Activated CD4-positive, alpha-beta memory T cell treated with anti-CD3 and anti-CD28 coated beads for 36 hours (primary cell): Measurements from ENCODE around the gene LRRC49. TPM values are rescaled to one million over a fixed set of nuclear protein-coding genes. Genes with fewer than 3 reads are reported as not detected.

Source experiments
- CTCF ChIA-PET: fragments of 350-600 bp; sonication (Branson Sonifier 250); formaldehyde crosslinking; loops from one replicate; lab custom pipeline; 2021; ENCODE audit warnings: antibody characterized with exemption, inconsistent platforms; lab: Charles Lee
- POLR2A ChIA-PET: fragments of 350-600 bp; sonication (Branson Sonifier 250); formaldehyde crosslinking; loops from one replicate; lab custom pipeline; 2021; ENCODE audit warnings: antibody characterized with exemption; lab: Charles Lee
- DNase-seq: peaks from one replicate; pipeline ENCODE4 v3.0.0-alpha.2; 2020
- H3K27ac Mint-ChIP-seq: one replicate; pipeline ENCODE4 v1.8.0; 2021; ENCODE audit warnings: mixed read lengths
- H3K27me3 Mint-ChIP-seq: one replicate; pipeline ENCODE4 v1.8.0; 2021; ENCODE audit warnings: mixed read lengths
- H3K36me3 Mint-ChIP-seq: one replicate; pipeline ENCODE4 v1.8.0; 2021; ENCODE audit warnings: mixed read lengths
- H3K4me1 Mint-ChIP-seq: one replicate; pipeline ENCODE4 v1.8.0; 2021; ENCODE audit warnings: low read depth, mixed read lengths
- H3K4me3 Mint-ChIP-seq: one replicate; pipeline ENCODE4 v1.8.0; 2021; ENCODE audit warnings: mild to moderate bottlenecking, mixed read lengths
- H3K9me3 Mint-ChIP-seq: one replicate; pipeline ENCODE4 v1.8.0; 2021; ENCODE audit warnings: mixed read lengths
- intact Hi-C: fragments of 100-400 bp; cut with micrococcal nuclease; formaldehyde crosslinking; loops from one replicate; pipeline ENCODE4 v1.15.1; 2023
- total RNA-seq, 2 experiments: library from RNA; stranded (reverse); gene quantifications; one replicate each; pipeline ENCODE4 v1.2.3, GENCODE V29; 2021

Gene LRRC49
- total RNA-seq, 2 experiments from 2014 or later: 0.26 to 0.46 TPM

DNA sequence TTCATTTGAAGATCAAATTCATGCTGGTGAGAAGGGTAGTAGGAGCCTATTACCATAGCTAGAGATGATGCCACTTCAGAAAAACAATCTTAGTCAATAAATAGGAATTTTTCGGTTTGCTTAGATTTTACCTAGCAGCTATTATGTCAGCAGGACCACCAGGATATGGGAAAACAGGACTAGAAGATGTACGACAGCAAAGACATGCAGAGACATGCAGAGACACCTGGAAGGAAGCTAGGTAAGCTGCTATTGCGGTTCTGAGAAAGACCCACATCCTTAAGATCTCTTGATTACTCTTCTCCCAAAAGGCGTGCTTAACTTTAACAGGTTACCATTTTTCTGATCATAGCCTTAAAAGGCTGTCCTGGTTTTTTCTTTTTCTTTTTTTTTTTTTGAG lies 157.8 kb downstream of the LRRC49 start:
- intact Hi-C loops: no loop called here
- POLR2A ChIA-PET: no interaction called here

DNA sequence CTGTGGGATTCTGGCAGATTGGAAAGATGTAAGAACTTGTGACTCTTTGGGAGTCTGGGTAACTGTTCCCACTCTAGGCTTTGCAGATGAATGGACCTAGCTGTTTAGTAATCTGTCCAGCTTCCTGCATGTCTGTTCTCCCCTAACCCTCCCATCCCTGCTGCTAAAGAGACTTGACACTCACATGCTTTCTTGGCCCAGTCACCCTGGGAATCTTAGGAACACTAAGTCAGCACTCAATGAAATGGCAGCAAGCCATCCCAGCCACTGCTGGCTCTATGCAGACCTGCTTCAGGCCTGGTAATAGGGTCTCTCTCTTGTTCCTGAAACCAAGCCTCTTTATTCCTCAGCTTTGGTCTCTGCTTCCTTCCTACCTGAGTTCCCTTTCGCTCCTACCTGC lies 158.9 kb downstream of the LRRC49 start:
- Mint-ChIP-seq H3K4me3 (no peak overlapping the region), H3K36me3 (no peaks in the 10 kb centered on the region), H3K9me3 (no peaks in the 10 kb centered on the region), H3K27me3 (peaks cover 10% of the 10 kb centered on the region), H3K27ac (no peak overlapping the region), H3K4me1 (no peaks in the 10 kb centered on the region)
- intact Hi-C loops: no loop called here
- ChIA-PET CTCF (no interaction called here), POLR2A (no interaction called here)
- no peak for DNase-seq

More for the DNA sequence above, 157.8 kb downstream of the LRRC49 start:
- Mint-ChIP-seq H3K27ac (no peak overlapping the region), H3K4me1 (no peaks in the 10 kb centered on the region), H3K36me3 (no peaks in the 10 kb centered on the region), H3K27me3 (peaks cover 10% of the 10 kb centered on the region), H3K9me3 (no peaks in the 10 kb centered on the region), H3K4me3 (no peak overlapping the region)
- no peak for DNase-seq
- CTCF ChIA-PET: no interaction called here

DNA sequence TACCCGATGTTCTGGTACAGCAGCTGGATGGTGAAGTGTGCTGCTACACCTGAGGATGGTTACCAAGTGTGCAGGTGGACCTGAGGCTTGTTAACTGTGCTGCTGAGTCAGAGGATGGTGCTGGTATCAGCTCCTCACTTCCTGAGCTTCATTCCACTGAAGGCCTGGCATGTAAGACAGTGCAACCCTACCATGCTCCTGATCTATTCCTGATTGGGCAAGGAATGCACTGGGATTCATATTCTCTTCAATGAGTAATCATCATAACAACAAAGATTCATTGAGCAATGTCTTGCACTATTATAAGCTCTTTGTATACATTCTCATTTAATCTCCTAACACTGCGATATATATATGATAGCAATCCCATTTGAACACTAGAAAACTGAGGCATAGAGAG lies 159.7 kb downstream of the LRRC49 start:
- intact Hi-C loops: no loop called here
- H3K27me3 Mint-ChIP-seq: peaks cover 10% of the 10 kb centered on the region
- DNase-seq: no peak
- H3K36me3 Mint-ChIP-seq: no peaks in the 10 kb centered on the region
- H3K4me1 Mint-ChIP-seq: no peaks in the 10 kb centered on the region
- no peak overlapping the region for H3K27ac Mint-ChIP-seq
- ChIA-PET CTCF (no interaction called here), POLR2A (no interaction called here)
- no peak overlapping the region for H3K4me3 Mint-ChIP-seq
- H3K9me3 Mint-ChIP-seq: no peaks in the 10 kb centered on the region

DNA sequence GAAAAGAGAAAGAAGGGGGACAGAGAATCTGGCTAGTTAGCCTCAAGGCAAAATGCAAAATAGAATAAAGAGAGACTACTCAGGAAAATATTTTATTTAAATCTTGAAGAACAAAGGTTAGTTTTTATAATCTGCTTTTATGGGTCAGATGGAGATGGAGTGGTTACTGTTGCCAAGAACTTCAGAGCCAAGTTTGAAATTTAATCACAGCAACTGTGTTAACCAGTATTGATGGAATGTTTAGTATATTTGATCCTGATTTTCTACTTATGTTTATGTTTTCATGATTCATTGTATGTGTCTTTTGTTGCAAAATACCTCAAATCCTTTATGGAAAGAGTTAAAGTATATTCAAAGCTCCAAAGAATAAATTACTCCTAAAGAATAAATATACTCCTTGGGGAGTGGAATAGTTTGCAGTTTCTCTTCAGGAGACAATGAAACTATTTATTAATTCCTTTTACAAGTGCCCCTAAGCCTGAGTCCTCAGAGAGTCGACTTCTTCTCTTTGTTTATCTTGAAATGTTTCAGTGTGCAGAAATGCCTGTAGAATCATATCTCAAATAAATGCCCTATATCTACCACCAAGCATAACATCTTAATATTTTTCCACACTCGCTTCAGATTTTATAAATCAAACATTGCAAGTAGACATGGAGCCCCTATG lies 161.8 kb downstream of the LRRC49 start:
- Mint-ChIP-seq H3K27ac (no peak overlapping the region), H3K27me3 (peaks cover 13% of the 10 kb centered on the region), H3K4me1 (no peaks in the 10 kb centered on the region), H3K4me3 (no peak overlapping the region), H3K9me3 (peaks cover 6% of the 10 kb centered on the region), H3K36me3 (no peaks in the 10 kb centered on the region)
- ChIA-PET POLR2A (no interaction called here), CTCF (no interaction called here)
- intact Hi-C loops: no loop called here
- no peak for DNase-seq

DNA sequence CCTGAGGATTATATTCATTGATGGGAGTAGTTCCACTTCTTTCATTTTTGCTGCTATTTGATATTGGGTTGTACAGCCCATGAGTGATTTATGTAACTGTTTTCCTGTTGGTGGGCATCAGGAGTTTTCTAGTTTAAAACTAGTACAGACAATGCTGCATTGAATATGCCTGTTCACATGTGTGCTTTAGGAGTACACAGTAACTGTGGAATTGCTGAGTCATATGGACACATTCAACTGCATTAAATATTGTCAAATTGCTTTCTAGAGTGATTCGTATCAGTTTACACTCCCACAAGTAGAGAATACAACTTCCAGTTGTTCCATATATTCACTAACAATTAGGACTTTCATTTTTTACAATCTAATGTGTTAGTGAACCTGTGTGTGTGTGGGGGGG lies 162.8 kb downstream of the LRRC49 start:
- POLR2A ChIA-PET: no interaction called here
- Mint-ChIP-seq H3K36me3 (no peaks in the 10 kb centered on the region), H3K27me3 (peaks cover 15% of the 10 kb centered on the region), H3K27ac (no peak overlapping the region), H3K9me3 (peaks cover 6% of the 10 kb centered on the region), H3K4me1 (no peaks in the 10 kb centered on the region), H3K4me3 (no peak overlapping the region)
- CTCF ChIA-PET: no interaction called here
- DNase-seq: no peak
- intact Hi-C loops: no loop called here

DNA sequence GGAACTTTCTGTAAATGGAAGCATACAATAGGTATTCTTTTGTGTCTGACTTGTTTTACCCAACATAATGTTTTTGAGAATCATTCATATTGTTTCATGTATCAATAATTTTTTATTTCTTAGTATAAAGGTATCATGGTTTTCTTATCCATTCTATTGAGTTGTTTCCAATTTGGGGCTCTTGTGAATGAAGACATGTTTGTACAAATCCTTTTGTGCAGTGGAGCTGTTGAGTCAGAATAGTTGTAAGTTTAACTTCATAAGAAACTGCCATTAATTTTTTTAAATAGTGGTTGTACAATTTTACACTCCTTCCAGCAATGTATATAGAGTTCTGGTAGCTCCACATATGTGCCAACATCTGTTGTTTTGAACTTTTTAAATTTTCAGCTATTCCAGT lies 163.5 kb downstream of the LRRC49 start:
- Mint-ChIP-seq H3K4me1 (no peaks in the 10 kb centered on the region), H3K36me3 (no peaks in the 10 kb centered on the region), H3K4me3 (no peak overlapping the region), H3K27ac (no peak overlapping the region), H3K27me3 (peaks cover 15% of the 10 kb centered on the region), H3K9me3 (peaks cover 6% of the 10 kb centered on the region)
- CTCF ChIA-PET: no interaction called here
- POLR2A ChIA-PET: no interaction called here
- no peak for DNase-seq
- intact Hi-C loops: no loop called here

DNA sequence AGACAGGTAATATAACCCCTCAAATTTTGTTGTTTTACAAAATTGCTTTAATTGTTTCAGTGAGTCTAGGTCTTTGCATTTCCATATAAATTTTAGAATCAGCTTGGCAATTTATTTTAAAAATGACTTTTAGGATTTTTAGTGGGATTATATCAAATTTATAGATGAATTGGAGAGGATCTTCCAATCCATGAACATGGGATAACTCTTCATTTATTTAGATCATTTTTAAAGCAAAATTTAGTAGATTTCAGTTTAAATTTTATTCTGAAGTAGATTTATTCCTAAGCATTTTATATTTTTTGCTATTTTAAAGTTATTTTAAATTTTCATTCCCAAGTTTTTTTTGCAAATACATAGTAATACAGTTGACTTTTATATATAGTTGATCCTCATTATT lies 164.5 kb downstream of the LRRC49 start:
- ChIA-PET CTCF (no interaction called here), POLR2A (no interaction called here)

DNA sequence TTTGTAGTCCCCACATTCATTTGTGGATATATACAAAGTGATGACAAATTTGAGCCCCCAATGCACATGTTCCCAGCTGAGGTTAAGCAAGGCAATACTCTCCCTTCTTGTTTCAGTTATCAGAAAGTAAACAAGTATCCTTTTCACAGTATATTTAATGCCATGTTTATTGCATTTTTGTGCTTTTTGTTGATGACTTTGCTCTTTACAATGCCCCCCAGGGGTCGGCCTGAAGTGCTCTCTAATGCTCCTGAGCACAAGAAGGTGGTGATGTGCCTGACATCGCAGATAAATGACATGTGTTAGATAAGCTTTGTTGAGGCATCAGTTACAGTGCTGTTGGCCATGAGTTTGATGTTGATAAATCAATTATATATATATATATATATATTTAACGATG lies 165.0 kb downstream of the LRRC49 start:
- no peak overlapping the region for H3K27ac Mint-ChIP-seq

More for the DNA sequence above, 164.5 kb downstream of the LRRC49 start:
- no peaks in the 10 kb centered on the region for H3K4me1 Mint-ChIP-seq
- peaks cover 13% of the 10 kb centered on the region for H3K27me3 Mint-ChIP-seq
- intact Hi-C loops: no loop called here
- peaks cover 6% of the 10 kb centered on the region for H3K9me3 Mint-ChIP-seq
- DNase-seq: no peak
- H3K4me3 Mint-ChIP-seq: no peak overlapping the region
- H3K36me3 Mint-ChIP-seq: no peaks in the 10 kb centered on the region
- no peak overlapping the region for H3K27ac Mint-ChIP-seq

DNA sequence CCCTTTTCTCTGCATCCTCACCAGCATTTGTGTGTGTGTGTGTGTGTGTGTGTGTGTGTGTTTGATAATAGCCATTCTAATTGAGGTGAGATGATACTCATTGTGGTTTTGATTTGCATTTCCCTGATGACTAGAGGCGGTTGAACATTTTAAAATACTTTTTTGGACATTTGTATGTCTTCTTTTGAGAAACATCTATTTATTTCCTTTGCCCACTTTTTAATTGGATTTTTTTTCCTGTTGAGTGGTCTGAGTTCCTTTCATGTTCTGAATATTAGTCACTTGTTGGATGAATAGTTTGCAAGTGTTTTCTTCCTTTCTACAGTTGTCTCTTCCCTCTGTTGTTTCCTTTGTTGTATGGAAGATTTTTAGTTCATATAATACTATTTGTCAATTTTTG lies 168.4 kb downstream of the LRRC49 start:
- Mint-ChIP-seq H3K4me3 (no peak overlapping the region), H3K4me1 (no peaks in the 10 kb centered on the region), H3K9me3 (peaks cover 6% of the 10 kb centered on the region), H3K27me3 (peaks cover 15% of the 10 kb centered on the region), H3K27ac (no peak overlapping the region), H3K36me3 (no peaks in the 10 kb centered on the region)
- DNase-seq: no peak
- ChIA-PET POLR2A (no interaction called here), CTCF (no interaction called here)
- intact Hi-C loops: no loop called here

More for the DNA sequence above, 165.0 kb downstream of the LRRC49 start:
- Mint-ChIP-seq H3K27me3 (peaks cover 14% of the 10 kb centered on the region), H3K9me3 (peaks cover 6% of the 10 kb centered on the region), H3K4me3 (no peak overlapping the region), H3K4me1 (no peaks in the 10 kb centered on the region), H3K36me3 (no peaks in the 10 kb centered on the region)
- DNase-seq: no peak
- intact Hi-C loops: no loop called here
- CTCF ChIA-PET: no interaction called here
- POLR2A ChIA-PET: no interaction called here

DNA sequence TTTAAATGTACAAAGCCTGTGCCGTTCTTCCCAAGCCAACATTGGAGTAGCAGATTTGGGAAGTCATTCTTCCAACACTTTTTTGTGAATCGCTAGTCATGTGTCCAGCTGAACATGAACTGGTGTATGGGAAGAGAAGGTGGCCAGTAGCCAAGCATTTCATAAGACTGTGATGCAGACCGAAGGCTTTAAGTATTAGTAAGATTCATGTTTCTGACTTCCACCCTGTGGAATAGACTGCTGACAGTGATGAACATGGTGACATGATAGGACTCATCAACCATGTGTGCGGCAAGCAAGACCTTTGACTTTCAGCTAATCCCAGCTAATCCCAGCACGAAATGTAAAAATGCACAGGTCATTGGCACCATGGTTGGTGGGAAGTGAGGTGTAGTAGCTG lies 174.4 kb downstream of the LRRC49 start:
- intact Hi-C loops: no loop called here

DNA sequence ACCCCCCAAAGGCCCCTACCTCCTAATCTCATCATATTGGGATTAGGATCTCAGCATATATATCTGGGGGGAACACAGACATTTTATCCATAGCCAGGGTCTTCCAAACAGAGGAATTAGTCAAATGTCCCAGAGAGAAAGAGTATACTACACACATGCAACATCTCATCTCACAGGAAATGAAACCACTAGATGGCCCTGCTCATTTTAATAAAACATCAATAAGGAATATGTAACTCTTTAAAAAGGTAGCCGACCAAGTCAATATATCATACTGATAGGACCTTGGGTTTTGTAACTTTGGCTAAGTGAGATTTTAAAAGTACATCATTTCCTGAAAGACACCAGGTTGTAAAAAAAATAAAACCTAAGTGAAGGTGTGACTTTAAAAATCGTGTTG lies 177.1 kb downstream of the LRRC49 start:
- Mint-ChIP-seq H3K27ac (no peak overlapping the region), H3K36me3 (no peaks in the 10 kb centered on the region), H3K4me3 (no peak overlapping the region), H3K27me3 (peaks cover 22% of the 10 kb centered on the region), H3K4me1 (no peaks in the 10 kb centered on the region), H3K9me3 (peaks cover 3% of the 10 kb centered on the region)
- ChIA-PET POLR2A (no interaction called here), CTCF (no interaction called here)
- intact Hi-C loops: no loop called here
- DNase-seq: no peak

More for the DNA sequence above, 174.4 kb downstream of the LRRC49 start:
- no peak overlapping the region for H3K4me3 Mint-ChIP-seq
- ChIA-PET POLR2A (no interaction called here), CTCF (no interaction called here)
- peaks cover 25% of the 10 kb centered on the region for H3K27me3 Mint-ChIP-seq
- no peak for DNase-seq
- H3K9me3 Mint-ChIP-seq: no peaks in the 10 kb centered on the region
- H3K36me3 Mint-ChIP-seq: no peaks in the 10 kb centered on the region
- no peak overlapping the region for H3K27ac Mint-ChIP-seq
- no peaks in the 10 kb centered on the region for H3K4me1 Mint-ChIP-seq

DNA sequence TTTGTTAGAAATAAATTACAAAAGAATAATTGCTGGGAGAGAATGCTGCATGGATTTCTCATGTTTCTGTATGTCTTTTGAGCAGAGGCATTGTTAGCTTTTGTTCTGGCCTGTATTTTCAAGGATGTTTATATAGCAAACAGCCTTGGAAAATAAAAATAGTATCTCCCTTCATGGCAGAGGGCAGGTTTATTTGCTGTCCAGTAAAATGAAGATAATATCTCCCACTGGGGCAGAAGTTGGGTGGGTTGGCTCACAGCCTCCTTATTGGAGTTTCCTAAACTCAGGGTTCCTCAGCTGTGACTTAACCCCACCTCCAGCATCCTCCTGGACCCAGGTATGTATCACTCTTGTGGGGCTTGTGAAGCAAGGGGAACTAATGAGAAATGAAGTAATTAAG lies 178.9 kb downstream of the LRRC49 start:
- H3K9me3 Mint-ChIP-seq: peaks cover 3% of the 10 kb centered on the region
- no peaks in the 10 kb centered on the region for H3K4me1 Mint-ChIP-seq
- intact Hi-C loops: no loop called here
- POLR2A ChIA-PET: no interaction called here
- peaks cover 21% of the 10 kb centered on the region for H3K27me3 Mint-ChIP-seq
- no peak overlapping the region for H3K4me3 Mint-ChIP-seq
- no peaks in the 10 kb centered on the region for H3K36me3 Mint-ChIP-seq
- no peak overlapping the region for H3K27ac Mint-ChIP-seq
- CTCF ChIA-PET: no interaction called here
- DNase-seq: no peak

DNA sequence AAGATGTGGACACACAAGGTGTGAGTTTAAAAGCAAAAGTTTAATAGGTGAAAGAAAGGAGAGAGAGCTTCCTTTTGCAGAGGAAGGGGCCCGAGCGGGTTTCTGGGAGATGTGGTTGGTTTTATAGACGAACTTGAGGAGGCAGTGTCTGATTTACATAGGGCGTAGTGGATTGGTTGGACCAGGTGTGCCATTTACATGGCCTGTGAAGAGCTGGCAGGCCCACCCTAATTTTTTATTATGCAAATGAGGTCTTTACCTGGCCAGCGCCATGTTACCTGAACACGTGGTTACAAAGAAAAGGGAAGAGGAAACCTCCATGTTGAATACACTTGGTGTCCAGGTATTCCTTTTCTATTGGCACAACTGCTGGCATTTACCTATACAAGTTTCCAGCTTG lies 179.8 kb downstream of the LRRC49 start:
- intact Hi-C loops: no loop called here
- Mint-ChIP-seq H3K27me3 (peaks cover 20% of the 10 kb centered on the region), H3K4me3 (no peak overlapping the region), H3K36me3 (no peaks in the 10 kb centered on the region), H3K4me1 (no peaks in the 10 kb centered on the region), H3K27ac (no peak overlapping the region), H3K9me3 (peaks cover 3% of the 10 kb centered on the region)
- CTCF ChIA-PET: no interaction called here
- POLR2A ChIA-PET: no interaction called here
- no peak for DNase-seq
